ENCODE data around the gene DUOXA1. TPM values are rescaled to one million over a fixed set of nuclear protein-coding genes. Genes with fewer than 3 reads are reported as not detected.

DUOXA1 gene
- total RNA-seq, 1 donor from 2014 or later, result 27.1 TPM

DNA sequence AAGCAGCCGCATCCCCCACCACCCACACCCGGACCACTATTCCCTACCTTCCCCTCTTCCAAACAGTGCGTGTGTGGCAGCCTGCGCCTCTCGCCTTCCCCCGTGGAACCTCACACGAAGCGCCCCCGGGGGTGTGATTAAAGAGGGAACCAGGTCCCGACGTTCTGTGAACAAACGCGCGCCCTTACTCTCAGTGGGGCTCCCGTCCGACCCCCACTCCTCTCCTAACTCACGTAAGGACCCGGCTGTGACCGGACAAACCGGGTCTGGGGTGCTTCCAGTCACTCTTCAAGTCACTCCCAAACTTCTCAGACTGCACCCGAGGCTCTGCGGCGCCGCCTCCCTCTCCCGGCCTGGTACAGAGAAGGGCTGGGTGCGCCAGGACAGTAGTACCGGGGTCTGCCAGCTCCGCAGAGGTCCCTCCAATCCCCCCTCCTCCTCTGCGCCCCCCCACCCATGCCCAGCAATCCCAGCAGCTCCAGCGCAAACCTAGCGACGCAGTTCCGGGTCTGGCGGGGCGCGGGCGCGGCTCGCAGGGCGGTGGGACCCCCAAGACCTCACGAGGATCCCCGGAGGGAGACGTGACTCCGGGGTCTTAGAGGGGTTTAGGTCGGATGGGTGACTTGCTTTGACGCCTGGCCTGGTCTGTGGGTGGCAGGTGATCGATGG lies 574 bp downstream of the DUOXA1 start:
- FAIRE-seq, result no peak
- Histone ChIP-seq H3K27me3 (ENCODE audit: control insufficient read depth, insufficient read depth, low read length) (no peaks in the 10 kb centered on the region), H3K4me3 (ENCODE audit: low read depth, low read length) (peak overlapping the region; percentile 65), H3K36me3 (ENCODE audit: control insufficient read depth, insufficient read depth, low read length) (peaks cover 2% of the 10 kb centered on the region)
- DNase-seq (ENCODE audit: low read depth), result no peak
- TF ChIP-seq, protein P1, sequence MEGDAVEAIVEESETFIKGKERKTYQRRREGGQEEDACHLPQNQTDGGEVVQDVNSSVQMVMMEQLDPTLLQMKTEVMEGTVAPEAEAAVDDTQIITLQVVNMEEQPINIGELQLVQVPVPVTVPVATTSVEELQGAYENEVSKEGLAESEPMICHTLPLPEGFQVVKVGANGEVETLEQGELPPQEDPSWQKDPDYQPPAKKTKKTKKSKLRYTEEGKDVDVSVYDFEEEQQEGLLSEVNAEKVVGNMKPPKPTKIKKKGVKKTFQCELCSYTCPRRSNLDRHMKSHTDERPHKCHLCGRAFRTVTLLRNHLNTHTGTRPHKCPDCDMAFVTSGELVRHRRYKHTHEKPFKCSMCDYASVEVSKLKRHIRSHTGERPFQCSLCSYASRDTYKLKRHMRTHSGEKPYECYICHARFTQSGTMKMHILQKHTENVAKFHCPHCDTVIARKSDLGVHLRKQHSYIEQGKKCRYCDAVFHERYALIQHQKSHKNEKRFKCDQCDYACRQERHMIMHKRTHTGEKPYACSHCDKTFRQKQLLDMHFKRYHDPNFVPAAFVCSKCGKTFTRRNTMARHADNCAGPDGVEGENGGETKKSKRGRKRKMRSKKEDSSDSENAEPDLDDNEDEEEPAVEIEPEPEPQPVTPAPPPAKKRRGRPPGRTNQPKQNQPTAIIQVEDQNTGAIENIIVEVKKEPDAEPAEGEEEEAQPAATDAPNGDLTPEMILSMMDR (IDR thresholded peaks at IDR 0.05; ENCODE audit: insufficient read depth, low read length, severe bottlenecking), result no peak

DNA sequence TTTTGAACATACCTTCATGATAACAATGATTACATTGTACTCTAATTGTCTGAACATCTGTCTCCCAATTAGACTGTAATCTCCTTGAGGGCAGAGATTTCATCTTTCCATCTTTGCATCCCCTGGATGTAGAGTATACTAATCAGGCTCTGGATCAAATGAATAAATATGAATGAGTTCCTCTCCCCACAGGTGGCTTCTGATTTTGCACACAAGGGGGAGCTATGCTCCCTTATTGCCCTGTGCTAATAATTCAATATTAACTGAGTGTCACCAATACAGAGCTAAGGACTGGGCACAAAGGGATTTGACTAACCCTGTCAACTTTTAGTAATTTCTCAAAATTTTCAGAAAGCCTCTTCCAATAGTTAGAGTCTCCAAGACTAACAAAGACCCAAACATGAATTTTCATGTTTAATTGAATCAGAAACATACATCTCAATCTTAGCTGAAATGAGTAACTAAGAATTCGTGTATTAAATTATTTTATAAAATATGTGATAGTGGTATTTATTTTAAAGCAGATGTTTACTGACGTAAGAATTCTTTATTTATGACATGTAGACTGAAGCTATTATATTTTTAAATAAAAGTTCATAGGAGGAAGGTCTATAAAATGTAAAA lies 3.0 kb downstream of the DUOXA1 start:
- Histone ChIP-seq H3K36me3 (ENCODE audit: control insufficient read depth, insufficient read depth, low read length) (no peaks in the 10 kb centered on the region), H3K27me3 (ENCODE audit: control insufficient read depth, insufficient read depth, low read length) (no peaks in the 10 kb centered on the region), H3K4me3 (ENCODE audit: low read depth, low read length) (no peak overlapping the region)
- TF ChIP-seq, protein P1 (IDR thresholded peaks at IDR 0.05; ENCODE audit: insufficient read depth, low read length, severe bottlenecking), result peak; percentile 68
- peak; percentile 55 for DNase-seq (ENCODE audit: low read depth)
- FAIRE-seq, result no peak

DNA sequence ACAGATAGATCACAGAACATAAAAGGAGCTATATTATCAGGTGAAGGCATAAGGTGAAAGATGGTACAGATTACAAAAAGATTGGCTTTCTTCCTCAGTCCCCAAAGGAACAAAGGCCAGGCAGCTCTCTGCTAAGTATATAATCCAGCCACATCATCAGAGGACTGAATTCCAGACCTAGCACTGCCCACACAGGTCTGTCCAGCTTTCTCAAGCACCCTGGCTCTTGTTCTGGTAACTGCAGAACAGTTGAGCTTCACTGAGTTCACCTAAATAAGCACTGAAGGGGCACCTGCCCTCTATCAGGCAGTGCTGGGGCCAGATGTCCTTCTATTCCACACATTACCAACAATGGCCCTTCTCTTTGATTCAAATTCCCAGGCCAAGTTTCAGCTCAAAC lies 6.3 kb downstream of the DUOXA1 start:
- DNase-seq (ENCODE audit: low read depth) (no peak), FAIRE-seq (no peak)
- no peaks in the 10 kb centered on the region for H3K27me3 ChIP-seq (ENCODE audit: control insufficient read depth, insufficient read depth, low read length)
- H3K36me3 ChIP-seq (ENCODE audit: control insufficient read depth, insufficient read depth, low read length), result peaks cover 6% of the 10 kb centered on the region
- H3K4me3 ChIP-seq (ENCODE audit: low read depth, low read length), result no peak overlapping the region
- TF ChIP-seq, protein P1 (IDR thresholded peaks at IDR 0.05; ENCODE audit: insufficient read depth, low read length, severe bottlenecking), result no peak

DNA sequence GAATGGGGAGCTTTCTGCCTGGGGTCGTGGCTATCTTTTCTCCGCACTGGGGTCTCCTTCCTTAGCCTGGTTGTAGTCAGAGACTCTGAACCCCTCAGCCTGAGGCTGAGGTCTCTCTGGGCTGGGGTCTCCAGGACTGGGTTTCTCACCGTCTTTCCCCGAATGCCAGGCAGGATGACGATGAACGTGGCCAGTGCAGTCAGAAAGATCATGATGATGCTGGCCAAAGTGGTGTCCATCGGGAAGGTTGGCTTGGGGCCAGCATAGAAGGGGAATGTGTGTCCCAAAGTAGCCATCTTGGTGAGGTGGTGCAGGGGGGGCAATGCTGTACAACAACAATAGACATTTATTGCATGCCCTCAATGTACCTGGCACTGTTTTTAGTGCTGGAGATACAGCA lies 7.0 kb downstream of the DUOXA1 start:
- Histone ChIP-seq H3K4me3 (ENCODE audit: low read depth, low read length) (no peak overlapping the region), H3K27me3 (ENCODE audit: control insufficient read depth, insufficient read depth, low read length) (no peaks in the 10 kb centered on the region), H3K36me3 (ENCODE audit: control insufficient read depth, insufficient read depth, low read length) (peaks cover 6% of the 10 kb centered on the region)
- DNase-seq (ENCODE audit: low read depth), result no peak
- FAIRE-seq, result peak; percentile 7
- TF ChIP-seq, protein P1 (IDR thresholded peaks at IDR 0.05; ENCODE audit: insufficient read depth, low read length, severe bottlenecking), result no peak

DNA sequence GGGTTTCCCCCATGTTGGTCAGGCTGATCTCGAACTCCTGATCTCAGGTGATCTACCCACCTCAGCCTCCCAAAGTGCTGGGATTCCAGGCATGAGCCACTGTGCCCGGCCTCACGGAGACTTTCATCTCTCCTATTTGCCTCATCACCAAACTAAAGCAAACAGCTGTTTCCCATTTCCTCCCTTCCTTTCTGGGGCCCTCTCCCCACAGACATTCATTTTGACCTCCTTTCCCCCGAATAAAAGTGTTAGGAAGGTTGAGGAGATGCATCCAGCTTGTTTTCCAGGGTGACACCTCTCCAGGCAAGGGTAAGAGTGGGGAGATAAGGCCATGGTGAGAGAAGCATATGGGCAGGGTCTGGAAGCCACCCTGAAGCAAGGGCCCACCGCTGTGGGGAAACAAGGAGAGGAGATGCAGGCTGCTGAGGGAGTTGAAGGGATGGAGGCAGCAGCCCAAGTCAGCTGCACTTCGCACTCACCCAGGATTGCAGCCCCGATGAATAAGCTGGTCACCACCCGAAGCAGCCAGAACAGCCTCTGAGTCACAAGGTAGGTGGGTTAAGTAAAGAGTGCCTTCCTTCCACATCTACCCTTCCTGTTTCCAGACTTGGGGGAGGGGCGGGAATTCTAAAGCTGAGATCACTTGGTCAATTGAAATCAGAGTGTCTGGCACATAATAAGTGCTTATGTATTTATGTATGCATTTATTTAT lies 7.8 kb downstream of the DUOXA1 start:
- H3K36me3 ChIP-seq (ENCODE audit: control insufficient read depth, insufficient read depth, low read length), result peaks cover 6% of the 10 kb centered on the region
- DNase-seq (ENCODE audit: low read depth) (peak; percentile 93), FAIRE-seq (no peak)
- peaks cover under 1% of the 10 kb centered on the region for H3K27me3 ChIP-seq (ENCODE audit: control insufficient read depth, insufficient read depth, low read length)
- no peak overlapping the region for H3K4me3 ChIP-seq (ENCODE audit: low read depth, low read length)
- TF ChIP-seq, protein P1 (IDR thresholded peaks at IDR 0.05; ENCODE audit: insufficient read depth, low read length, severe bottlenecking), result no peak

Data from bronchial epithelial cell (primary cell).